Immature natural killer cell (primary cell): ENCODE measurements around the gene NCKAP5. TPM values are rescaled to one million over a fixed set of nuclear protein-coding genes. Genes with fewer than 3 reads are reported as not detected.

Experiments
- DNase-seq, 3 donors: peaks; one replicate each; pipeline ENCODE4 v3.0.0; 2022; ENCODE audit warnings: mixed read lengths in 1 of 3
- H3K27ac Mint-ChIP-seq, 6 donors: one replicate each; pipeline ENCODE4 v1.8.0; 2020; ENCODE audit warnings: mixed read lengths in 6 of 6, mild to moderate bottlenecking in 5 of 6, inconsistent platforms in 4 of 6, moderate library complexity in 3 of 6
- H3K27me3 Mint-ChIP-seq, 3 donors: one replicate each; pipeline ENCODE4 v1.8.0; 2020 to 2021; ENCODE audit warnings: low read depth in 3 of 3, mild to moderate bottlenecking in 3 of 3, mixed read lengths in 3 of 3, moderate library complexity in 3 of 3, inconsistent platforms in 1 of 3
- H3K36me3 Mint-ChIP-seq, 3 donors: one replicate each; pipeline ENCODE4 v1.8.0; 2020; ENCODE audit warnings: mixed read lengths in 3 of 3, inconsistent platforms in 2 of 3, mild to moderate bottlenecking in 2 of 3
- H3K4me1 Mint-ChIP-seq, 2 donors: one replicate each; pipeline ENCODE4 v1.8.0; 2020; ENCODE audit warnings: inconsistent platforms in 2 of 2, mild to moderate bottlenecking in 2 of 2, mixed read lengths in 2 of 2, moderate library complexity in 1 of 2
- H3K4me3 Mint-ChIP-seq, 5 donors: one replicate each; pipeline ENCODE4 v1.8.0; 2020; ENCODE audit warnings: mild to moderate bottlenecking in 5 of 5, mixed read lengths in 5 of 5, inconsistent platforms in 3 of 5, moderate library complexity in 3 of 5
- H3K9me3 Mint-ChIP-seq, 6 donors: one replicate each; pipeline ENCODE4 v1.8.0; 2020; ENCODE audit warnings: mild to moderate bottlenecking in 6 of 6, mixed read lengths in 6 of 6, inconsistent platforms in 4 of 6, moderate library complexity in 3 of 6
- polyA plus RNA-seq, 3 donors: library from polyadenylated mRNA; unstranded; fragments of 300-500 nt; fragmentation: Illumina TruSeq; gene quantifications; one replicate each; pipeline ENCODE4 v1.2.3, GENCODE V29; 2021

NCKAP5 gene
- polyA plus RNA-seq, 3 donors from 2014 or later: not detected

- Mint-ChIP-seq H3K4me3 (no peak overlapping the region), H3K36me3 (no peaks in the 10 kb centered on the region), H3K4me1 (no peaks in the 10 kb centered on the region), H3K27ac (no peak overlapping the region), H3K27me3 (peaks cover 0 to 1% (median 0%) of the 10 kb centered on the region in 3 donors), H3K9me3 (peaks cover 0 to 15% (median 1%) of the 10 kb centered on the region in 6 donors)
- no peak for DNase-seq
These were observed 28.6 kb upstream of the NCKAP5 start for GRCh38 chr2:133596701-133597393.

DNA sequence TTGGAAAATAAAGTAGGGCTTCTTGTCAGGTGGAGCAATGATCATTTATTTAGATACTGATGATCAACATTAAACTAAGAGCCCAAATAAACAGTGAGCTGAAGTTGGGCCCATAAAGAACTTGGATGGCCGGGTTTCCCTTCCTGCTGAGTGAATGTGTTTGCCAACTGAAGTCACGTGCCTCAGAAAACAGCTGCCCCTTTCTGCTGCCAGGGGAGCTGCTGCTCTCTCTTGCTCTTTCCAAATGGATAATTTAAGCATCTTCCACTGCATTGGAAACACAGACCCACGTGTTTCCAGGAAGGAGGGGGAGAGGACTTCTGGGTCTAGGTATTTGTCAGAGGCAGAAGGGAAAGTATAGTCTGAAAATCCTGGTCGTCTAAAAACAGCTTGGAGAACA lies 22.9 kb upstream of the NCKAP5 start:
- H3K36me3 Mint-ChIP-seq: no peaks in the 10 kb centered on the region
- peaks cover 0 to 5% (median 1%) of the 10 kb centered on the region in 3 donors for H3K27me3 Mint-ChIP-seq
- DNase-seq: no peak
- H3K27ac Mint-ChIP-seq: no peak overlapping the region
- H3K4me3 Mint-ChIP-seq: no peak overlapping the region
- peaks cover 0 to 10% (median 2%) of the 10 kb centered on the region in 6 donors for H3K9me3 Mint-ChIP-seq
- H3K4me1 Mint-ChIP-seq: no peaks in the 10 kb centered on the region

GRCh38 chr2:133589456-133589855 lies 21.2 kb upstream of the NCKAP5 start:
- Mint-ChIP-seq H3K27ac (no peak overlapping the region), H3K9me3 (peaks cover 0 to 10% (median 2%) of the 10 kb centered on the region in 6 donors), H3K36me3 (no peaks in the 10 kb centered on the region), H3K4me3 (no peak overlapping the region), H3K4me1 (no peaks in the 10 kb centered on the region), H3K27me3 (peaks cover 1 to 5% (median 2%) of the 10 kb centered on the region in 3 donors)
- DNase-seq: no peak

- peaks cover 0 to 9% (median 2%) of the 10 kb centered on the region in 6 donors for H3K9me3 Mint-ChIP-seq
- no peaks in the 10 kb centered on the region for H3K36me3 Mint-ChIP-seq
- DNase-seq: no peak
- peaks cover 1 to 5% (median 2%) of the 10 kb centered on the region in 3 donors for H3K27me3 Mint-ChIP-seq
- H3K27ac Mint-ChIP-seq: no peak overlapping the region
- H3K4me3 Mint-ChIP-seq: no peak overlapping the region
- no peaks in the 10 kb centered on the region for H3K4me1 Mint-ChIP-seq
These were observed 19.9 kb upstream of the NCKAP5 start for GRCh38 chr2:133588144-133588543.

DNA sequence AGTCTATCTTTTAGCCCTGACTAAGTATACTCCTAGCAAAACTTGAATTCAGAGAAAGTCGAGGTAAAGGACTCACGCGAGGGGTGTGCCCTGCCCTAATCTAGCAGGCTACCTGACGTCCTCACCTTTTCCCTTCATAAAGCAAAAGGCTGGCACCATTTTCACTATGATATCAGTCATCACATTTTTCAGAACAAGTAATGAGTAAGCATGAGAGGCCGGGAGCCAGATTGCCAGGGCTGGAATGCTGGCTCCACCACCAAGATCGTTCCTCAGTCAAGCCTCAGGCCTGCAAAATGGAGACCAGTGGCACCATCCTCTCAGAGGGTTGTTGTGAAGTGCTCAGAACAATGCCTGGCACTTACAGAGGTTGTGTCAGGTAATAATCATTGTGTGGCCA lies 18.7 kb upstream of the NCKAP5 start:
- H3K9me3 Mint-ChIP-seq: peaks cover 0 to 9% (median 1%) of the 10 kb centered on the region in 6 donors

DNA sequence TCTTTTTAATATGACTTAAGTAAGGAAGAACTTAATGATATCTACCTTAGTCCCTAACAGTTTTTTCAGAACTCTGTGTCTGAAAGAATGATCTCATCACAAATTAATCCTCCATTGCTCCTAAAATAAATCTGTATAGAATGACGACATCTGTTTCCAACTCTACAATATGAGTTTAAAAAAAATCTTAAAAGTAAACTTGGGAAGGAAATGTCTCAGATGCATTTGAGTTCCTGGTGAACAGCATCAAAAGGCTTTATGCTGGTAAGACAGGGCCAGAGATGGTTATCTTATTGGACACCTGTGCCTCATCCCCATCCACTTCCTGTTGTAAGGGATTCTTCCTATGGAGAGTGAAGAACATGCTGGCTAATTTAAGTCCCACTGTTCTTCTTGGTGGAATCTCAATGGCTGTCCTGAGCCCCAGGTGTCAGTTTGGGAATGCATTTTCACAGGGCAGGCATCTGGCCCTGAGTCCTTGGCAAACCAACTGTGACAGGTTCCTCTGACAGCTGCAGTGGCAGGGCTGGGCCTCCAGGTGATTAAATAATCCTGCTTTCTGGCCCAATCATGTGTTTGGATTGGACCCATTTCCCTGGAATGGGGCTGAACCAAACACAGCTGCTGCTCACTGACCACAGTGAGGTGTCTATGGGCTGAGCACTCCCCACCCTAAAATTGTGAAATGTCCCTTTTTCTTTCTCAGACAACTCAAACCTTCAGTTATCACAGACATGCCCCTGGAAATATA lies 12.9 kb upstream of the NCKAP5 start:
- no peak for DNase-seq
- Mint-ChIP-seq H3K27me3 (peaks cover 0 to 2% (median 2%) of the 10 kb centered on the region in 3 donors), H3K4me3 (no peak overlapping the region), H3K36me3 (no peaks in the 10 kb centered on the region), H3K9me3 (peaks cover 0 to 6% (median 2%) of the 10 kb centered on the region in 6 donors), H3K27ac (no peak overlapping the region), H3K4me1 (no peaks in the 10 kb centered on the region)

More for the DNA sequence above, 18.7 kb upstream of the NCKAP5 start:
- Mint-ChIP-seq H3K27ac (no peak overlapping the region), H3K36me3 (no peaks in the 10 kb centered on the region), H3K4me1 (no peaks in the 10 kb centered on the region), H3K4me3 (no peak overlapping the region), H3K27me3 (peaks cover 1 to 3% (median 2%) of the 10 kb centered on the region in 3 donors)
- DNase-seq: no peak

- no peak overlapping the region for H3K27ac Mint-ChIP-seq
These were observed 11.0 kb upstream of the NCKAP5 start for GRCh38 chr2:133579274-133579673.

GRCh38 chr2:133576714-133577113 lies 8.5 kb upstream of the NCKAP5 start:
- Mint-ChIP-seq H3K27ac (no peak overlapping the region), H3K36me3 (no peaks in the 10 kb centered on the region), H3K4me1 (no peaks in the 10 kb centered on the region), H3K4me3 (no peak overlapping the region), H3K9me3 (peaks cover 0 to 11% (median 5%) of the 10 kb centered on the region in 6 donors), H3K27me3 (peaks cover 0 to 3% (median 2%) of the 10 kb centered on the region in 3 donors)
- no peak for DNase-seq

More at GRCh38 chr2:133579274-133579673, 11.0 kb upstream of the NCKAP5 start:
- peaks cover 0 to 2% (median 0%) of the 10 kb centered on the region in 3 donors for H3K27me3 Mint-ChIP-seq
- H3K4me3 Mint-ChIP-seq: no peak overlapping the region
- DNase-seq: no peak
- no peaks in the 10 kb centered on the region for H3K4me1 Mint-ChIP-seq
- peaks cover 0 to 6% (median 2%) of the 10 kb centered on the region in 6 donors for H3K9me3 Mint-ChIP-seq
- H3K36me3 Mint-ChIP-seq: no peaks in the 10 kb centered on the region

- peaks cover 0 to 3% (median 0%) of the 10 kb centered on the region in 3 donors for H3K27me3 Mint-ChIP-seq
- H3K27ac Mint-ChIP-seq: no peak overlapping the region
- H3K4me1 Mint-ChIP-seq: no peaks in the 10 kb centered on the region
- peaks cover 0 to 11% (median 5%) of the 10 kb centered on the region in 6 donors for H3K9me3 Mint-ChIP-seq
- H3K4me3 Mint-ChIP-seq: no peak overlapping the region
- no peak for DNase-seq
- no peaks in the 10 kb centered on the region for H3K36me3 Mint-ChIP-seq
These were observed 6.4 kb upstream of the NCKAP5 start for GRCh38 chr2:133574620-133575019.

DNA sequence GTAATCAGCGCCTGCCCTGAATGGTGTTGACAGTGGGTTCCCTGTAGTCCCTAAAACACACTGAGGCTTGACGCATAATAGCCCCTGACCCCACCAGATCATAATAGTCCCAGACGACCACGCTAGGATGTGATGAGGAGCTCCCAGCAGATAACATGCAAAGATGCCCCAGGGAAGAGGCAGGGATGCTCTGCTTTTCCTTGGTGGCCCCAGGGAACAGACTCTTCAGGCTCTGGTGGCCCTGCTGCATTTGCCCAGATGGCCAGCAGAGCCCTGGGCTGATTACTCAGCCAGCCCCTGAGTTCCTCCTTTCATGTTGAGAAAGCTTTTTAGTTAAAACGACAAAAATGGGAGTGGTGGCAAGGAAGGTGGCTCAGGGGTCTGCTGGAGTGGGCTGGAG lies 5.9 kb upstream of the NCKAP5 start:
- Mint-ChIP-seq H3K27ac (no peak overlapping the region), H3K27me3 (peaks cover 0 to 4% (median 0%) of the 10 kb centered on the region in 3 donors), H3K4me3 (no peak overlapping the region), H3K9me3 (peaks cover 0 to 11% (median 5%) of the 10 kb centered on the region in 6 donors), H3K4me1 (no peaks in the 10 kb centered on the region), H3K36me3 (no peaks in the 10 kb centered on the region)
- DNase-seq: no peak

DNA sequence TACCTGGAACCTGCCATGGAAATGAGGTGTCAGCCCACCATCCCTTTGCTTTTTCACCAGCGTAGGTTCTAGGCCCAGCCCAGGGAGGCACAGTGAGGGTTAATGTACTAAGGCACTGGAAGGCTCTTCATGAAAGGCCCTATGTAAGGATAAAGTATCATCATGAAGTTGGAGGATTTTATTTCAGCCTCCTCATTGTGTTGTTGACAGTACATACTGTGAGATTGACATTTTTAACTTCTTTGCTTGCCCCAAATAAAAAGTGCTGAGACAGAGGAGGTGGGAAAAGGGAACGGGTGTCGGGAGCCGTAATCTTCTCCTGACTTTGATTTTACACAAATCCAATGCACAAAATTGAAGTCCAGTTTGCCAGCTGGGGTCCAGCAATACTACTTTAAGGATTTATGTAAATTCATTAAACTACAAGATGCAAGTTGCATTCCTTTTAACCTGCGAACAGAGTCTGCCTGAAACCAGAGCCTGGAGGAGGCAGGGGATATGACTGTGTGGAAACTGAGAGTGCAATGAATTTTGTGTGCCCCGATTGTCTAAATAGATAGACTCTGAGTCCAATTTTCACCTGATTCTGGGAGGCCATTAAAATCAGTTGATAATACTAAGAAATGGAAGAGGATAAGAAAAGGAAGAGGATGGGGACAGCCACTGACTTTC lies 5.4 kb upstream of the NCKAP5 start:
- Mint-ChIP-seq H3K9me3 (peaks cover 0 to 11% (median 5%) of the 10 kb centered on the region in 6 donors), H3K27ac (no peak overlapping the region), H3K36me3 (no peaks in the 10 kb centered on the region), H3K4me1 (no peaks in the 10 kb centered on the region), H3K27me3 (peaks cover 0 to 7% (median 0%) of the 10 kb centered on the region in 3 donors), H3K4me3 (no peak overlapping the region)
- DNase-seq: no peak

DNA sequence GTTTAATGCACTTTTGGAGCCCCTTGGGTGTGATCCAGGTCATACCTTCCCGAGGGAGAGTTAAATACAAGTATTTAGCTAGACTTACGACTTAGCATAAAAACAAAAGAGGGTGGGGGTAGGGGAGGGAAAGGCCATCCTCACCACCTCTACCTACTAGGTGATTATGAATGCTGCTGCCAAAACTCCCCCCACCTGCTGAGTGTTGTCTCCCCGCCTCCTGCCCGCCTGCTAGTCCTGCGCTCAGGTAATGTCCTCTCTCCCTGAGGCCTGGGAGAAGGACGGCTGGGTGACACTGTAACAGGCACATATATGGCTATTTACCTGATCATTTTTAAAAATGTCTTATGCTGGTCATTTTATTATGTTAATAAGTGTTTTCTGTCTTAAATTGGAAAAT lies 3.0 kb upstream of the NCKAP5 start:
- Mint-ChIP-seq H3K4me1 (no peaks in the 10 kb centered on the region), H3K9me3 (peaks cover 0 to 8% (median 4%) of the 10 kb centered on the region in 6 donors), H3K27ac (no peak overlapping the region), H3K4me3 (no peak overlapping the region), H3K36me3 (no peaks in the 10 kb centered on the region), H3K27me3 (peaks cover 0 to 7% (median 6%) of the 10 kb centered on the region in 3 donors)
- no peak for DNase-seq

DNA sequence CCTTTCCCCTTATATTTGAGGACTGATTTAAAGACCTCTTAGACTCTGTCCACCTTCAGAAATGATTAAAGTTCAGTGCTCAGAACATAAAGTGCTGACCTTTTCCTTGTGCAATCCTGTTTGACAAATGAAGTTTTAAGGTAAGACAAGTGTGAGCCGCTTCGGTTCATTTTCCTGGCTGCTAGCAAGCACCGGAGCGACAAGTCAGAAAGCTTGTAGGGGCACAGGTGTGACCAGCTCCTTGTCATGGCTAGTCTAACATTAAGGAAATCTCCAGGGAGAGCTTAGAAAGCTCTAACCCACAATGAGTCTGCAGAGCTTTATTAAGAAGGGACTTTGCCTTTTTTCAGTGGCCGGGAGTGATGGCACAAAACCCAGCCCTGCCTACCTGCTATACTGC lies 2.3 kb upstream of the NCKAP5 start:
- Mint-ChIP-seq H3K27me3 (peaks cover 0 to 7% (median 6%) of the 10 kb centered on the region in 3 donors), H3K4me3 (no peak overlapping the region), H3K36me3 (no peaks in the 10 kb centered on the region), H3K27ac (no peak overlapping the region), H3K4me1 (no peaks in the 10 kb centered on the region), H3K9me3 (peaks cover 0 to 8% (median 4%) of the 10 kb centered on the region in 6 donors)
- DNase-seq: no peak
